Measurements from ENCODE around the gene NEUROD4.

- TF ChIP-seq POLR2A (IDR thresholded peaks at IDR 0.05; ENCODE audit: low read length) (no peak), GATA1 (IDR thresholded peaks at IDR 0.05; ENCODE audit: low read depth, low read length) (no peak)
Observed at GRCh38 chr12:55041345-55042055, 21.7 kb downstream of the NEUROD4 start.
